ENCODE measurements around the gene NCOR1.
A peak's percentile ranks its signal among the peaks of the same experiment; 100 is the strongest.

The NCOR1 gene

DNA sequence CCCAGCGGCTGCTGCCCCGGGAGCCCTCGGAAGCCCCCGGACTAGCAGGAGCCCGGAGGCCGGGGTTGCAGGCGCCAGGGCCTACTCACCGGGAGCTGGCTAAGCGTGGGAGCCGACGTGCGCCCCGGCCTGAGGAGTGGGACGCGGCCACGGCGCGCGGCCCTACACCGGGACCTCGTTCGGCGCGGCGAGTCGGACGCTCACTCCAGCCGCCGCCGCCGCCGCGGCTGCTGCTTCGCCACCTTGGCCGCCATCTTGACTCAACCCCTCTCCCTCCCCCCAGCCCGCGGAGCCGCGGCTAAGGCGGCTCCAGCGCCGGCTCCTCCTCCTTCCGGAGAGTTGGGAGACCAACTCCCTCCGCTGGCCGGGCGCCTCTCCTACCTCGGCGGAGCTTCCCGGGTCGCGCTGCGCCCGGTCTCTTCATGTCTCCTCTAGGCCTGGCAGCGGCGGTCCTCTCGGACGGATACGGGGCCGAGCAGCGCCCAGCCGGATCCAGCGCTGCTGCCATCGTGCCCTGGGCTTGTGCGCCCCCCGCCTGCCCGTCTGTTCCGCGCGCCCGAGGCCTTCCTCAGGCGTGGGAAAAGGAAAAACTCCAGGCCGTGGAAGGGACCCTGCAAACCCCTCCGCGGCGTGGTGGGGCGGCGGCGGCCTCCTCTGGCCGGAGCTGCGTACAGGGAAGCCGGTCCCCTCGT lies at the start of gene NCOR1:
NCOR1 (minus strand) TSS at position 262 of the 692 bp plus-strand sequence. CDS start 20,965 bp downstream, outside the sequence.
- DNase-seq: peak; percentile 94

DNA sequence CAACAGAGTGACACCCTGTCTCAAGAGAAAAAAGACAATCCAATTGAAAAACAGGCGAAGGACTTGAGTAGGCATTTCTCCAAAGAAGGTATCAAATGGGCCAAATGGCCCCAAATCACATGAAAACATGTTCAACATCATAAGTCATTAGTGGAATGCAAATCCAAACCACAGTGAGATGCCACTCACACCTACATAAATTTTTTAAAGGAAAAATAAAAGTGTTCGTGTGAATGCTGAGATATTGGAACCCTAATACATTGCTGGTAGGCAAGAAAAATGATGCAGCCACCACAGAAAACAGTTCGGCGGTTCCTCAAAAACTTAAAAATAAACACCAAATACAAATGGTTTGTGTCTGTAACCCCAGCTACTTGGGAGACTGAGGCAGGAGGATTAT lies 46.9 kb upstream of the NCOR1 start:
- no peak for DNase-seq

DNA sequence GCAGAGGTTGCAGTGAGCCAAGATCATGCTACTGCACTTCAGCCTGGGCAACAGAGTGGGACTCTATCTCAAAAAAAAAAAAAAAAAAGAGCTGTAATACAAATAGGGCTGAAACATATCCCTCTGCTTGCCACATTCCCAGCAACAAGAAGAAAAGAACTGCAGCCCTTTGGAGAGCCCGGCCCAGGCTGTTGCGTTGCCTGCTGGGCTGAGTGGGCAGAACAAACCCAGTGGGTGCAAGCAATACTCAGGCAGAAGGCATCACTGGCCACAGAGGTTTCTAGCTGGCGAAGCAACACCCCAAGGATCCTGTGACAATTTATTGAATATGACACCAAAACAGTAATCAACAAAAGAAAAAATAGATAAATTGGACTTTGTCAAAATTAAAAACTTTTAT lies 45.7 kb upstream of the NCOR1 start:
- peak; percentile 4 for DNase-seq

DNA sequence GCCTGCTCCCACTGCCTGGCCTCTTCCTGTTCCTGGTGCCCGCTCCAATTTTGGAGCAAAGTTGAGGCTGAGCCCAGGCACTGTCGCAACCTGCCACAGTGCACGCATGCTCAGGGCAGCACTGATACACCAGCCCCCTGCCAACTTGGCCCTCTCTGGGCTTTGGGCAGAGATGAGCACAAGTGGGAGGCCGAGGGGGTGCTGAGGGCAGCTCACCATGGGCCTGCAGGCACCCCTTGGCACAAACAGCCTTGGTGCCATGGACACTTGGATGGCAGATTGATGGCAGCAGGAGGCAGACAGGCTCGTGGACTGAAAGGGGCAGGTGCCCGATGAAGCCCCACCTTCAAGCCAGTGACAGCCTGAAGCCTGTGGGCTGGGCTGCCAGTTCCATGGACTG lies 44.6 kb upstream of the NCOR1 start:
- DNase-seq: peak; percentile 32

DNA sequence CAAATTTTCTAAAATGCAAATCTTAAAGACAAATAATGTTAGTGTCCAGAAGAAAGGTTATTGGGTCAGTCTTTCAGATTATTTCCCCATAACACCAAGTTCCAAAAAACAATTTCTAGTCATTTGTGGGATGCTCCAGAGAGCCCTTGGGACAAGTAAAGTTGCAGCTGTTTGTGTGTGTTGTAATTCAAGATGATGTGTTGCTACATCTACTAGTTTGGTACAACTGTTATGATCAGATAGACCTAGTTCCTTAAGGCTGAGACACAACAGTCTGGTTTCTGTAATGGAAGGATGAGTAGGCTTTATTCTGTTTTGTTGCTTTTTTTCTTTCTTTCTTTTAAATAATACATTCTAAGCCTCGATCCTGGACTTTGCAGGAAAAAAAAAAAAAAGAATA lies 43.6 kb upstream of the NCOR1 start:
- no peak for DNase-seq

DNA sequence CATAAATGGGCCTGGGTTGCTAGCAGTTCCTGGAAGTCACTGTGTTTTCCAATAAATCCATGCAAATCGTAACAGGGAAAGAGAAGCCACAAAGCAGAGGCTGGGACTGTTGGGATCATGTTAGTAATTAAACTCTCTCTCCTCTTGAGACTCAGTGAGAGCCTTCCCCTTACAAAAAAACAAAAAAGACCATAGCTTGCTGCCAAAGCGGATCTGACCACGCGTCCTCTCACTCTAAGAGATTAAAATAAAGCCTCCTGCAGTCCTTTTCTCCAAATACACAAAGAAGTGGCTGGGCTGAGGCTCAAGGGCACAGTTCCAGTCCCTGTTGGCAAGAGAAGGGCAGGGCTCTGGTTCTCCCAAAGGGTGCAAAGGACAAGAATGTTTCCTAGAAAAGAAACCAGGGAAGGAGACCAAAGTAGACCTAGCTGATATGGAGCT lies 40.2 kb upstream of the NCOR1 start:
- peak; percentile 25 for DNase-seq

DNA sequence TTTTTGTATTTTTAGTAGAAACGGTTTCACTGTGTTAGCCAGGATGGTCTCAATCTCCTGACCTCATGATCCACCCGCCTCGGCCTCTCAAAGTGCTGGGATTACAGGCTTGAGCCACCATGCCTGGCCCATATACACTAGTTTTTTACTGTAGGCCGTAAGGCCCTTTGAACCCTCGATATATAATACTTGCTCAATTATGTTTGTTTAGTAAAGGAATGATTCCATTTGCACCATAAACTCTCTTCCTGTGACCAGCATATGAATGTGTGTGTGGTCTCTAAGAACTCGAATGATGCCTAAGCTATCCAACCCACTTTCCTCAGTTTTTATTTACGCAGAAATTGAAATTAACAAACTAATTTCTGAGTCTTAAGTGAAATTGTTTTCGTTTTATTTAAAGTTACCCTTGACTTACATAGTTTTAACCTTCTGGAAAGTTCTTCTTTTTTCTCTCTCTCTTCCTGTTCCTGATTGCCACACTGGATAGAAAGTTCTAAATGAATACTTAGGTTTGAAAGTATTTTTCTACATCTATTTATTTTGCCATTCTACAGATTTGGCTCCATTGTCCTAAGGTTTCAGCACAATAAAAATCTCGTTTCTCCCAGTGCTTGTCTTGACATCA lies 39.6 kb upstream of the NCOR1 start:
- no peak for DNase-seq

DNA sequence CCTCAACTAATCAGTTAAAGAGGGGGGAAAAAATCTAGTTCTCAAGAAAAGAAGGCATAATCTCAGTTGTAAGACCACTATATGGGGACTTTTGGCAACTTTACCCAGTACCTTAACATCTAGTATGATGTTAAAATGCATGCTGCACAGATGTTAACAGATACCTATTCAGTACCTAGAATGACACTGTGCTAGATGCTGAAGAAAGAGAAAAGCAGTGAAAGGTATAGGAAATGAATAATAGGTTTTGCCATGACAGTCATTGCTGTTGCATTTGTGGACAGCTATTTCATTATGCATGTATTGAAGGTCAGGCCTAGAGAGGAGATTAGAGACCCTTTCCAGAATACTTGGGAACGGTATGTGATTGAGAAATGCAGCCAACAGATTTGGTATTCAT lies 36.2 kb upstream of the NCOR1 start:
- DNase-seq: no peak

DNA sequence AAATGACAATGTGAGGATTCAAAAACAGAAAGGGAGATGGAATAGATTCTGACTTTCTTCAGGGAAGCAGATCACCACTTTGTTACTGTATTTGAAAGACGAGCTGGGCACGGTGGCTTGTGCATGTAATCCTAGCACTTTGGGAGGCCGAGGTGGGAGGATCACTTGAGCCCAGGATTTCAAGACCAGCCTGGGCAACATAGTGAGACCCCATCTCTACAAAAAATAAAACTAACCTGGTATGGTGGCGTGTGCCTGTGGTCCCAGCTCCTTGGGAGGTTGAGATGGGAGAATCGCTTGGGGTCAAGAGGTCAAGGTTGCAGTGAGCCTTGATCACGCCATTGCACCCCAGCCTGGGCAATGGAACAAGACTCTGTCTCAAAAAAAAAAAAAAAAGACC lies 35.7 kb upstream of the NCOR1 start:
- DNase-seq: peak; percentile 20

DNA sequence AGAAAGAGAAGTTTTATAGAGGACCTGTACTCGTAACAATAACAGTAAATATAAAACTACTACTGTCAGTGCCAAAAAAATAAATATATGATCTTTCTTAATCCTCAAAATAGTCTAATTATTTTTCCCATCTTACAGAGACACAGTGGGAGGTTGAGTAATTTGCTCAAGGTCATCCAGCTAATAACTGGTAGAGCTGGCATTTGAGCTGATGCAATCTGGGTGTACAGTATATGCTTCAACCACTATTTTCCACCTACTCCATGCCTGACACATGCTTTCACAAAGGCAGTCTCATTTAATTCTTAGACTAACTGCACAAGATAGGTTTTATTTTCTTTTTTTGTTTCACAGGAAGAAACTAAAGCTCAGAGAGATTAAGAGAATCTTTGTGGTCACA lies 35.3 kb upstream of the NCOR1 start:
- DNase-seq: peak; percentile 12

DNA sequence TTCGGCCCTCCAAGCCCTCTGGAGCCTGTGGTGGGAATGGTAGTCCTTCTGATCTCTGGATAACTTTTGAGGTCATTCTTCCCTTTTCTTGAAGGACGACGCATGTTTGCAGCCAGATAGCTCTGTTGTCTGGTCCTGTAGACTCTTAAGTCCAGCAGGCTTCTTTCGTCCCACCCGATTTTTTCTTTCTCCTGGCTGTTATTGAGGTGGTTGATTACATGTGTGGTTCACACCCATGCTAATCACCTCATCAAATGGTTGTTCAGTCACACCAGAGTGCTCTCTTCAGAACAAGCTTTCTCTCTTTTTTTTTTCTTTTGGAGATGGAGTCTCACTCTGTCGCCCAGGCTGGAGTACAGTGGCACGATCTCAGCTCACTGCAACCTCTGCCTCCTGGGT lies 32.3 kb upstream of the NCOR1 start:
- DNase-seq: peak; percentile 8

DNA sequence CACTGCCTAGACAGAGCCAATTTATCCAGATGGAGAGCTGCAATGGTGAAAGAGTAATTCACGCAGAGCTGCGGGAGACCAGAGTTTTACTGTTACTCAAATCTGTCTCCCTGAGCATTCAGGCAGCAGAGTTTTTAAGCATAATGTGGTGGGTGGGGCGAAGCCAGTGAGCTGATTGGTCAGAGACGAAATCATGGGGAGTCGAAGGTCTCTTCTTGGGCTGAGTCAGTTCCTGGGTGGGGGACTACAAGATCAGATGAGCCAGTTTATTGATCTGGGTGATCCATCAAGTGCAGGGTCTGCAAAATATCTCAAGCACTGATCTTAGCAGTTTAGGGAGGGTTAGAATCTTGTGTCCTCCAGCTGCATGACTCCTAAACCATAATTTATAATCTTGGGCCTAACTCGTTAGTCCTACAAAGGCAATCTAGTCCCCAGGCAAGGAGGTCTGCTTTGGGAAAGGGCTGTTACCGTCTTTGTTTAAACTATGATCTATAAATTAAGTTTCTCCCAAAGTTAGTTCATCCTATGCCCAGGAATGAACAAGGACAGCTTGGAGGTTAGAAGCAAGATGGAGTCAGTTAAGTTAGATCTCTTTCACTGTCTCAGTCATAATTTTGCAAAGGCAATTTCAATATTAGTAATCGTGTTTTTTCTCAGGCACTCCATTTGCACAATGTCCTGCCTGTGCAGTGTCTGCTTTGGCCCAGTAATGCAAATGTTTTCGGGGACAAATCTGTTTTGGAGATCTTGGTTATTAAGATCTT lies 28.6 kb upstream of the NCOR1 start:
- peak; percentile 56 for DNase-seq

DNA sequence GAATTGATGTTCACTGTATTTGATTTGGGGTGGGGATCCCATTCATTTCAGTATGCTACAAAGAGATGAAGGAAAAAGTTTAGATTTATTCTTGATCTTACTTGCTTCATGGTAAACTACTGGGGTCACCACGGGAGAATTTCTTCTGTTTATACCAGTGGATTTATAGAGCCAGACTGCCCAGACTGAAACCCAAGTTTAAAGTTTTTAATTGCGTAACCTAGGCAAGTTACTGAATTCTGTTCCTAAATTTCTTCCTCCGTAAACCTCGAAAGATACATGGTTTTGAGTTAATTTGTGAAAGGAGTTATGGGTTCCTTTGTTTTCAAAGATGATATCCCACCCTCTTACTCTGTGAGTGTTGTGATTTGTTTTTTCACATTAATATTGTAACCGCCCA lies 28.1 kb upstream of the NCOR1 start:
- no peak for DNase-seq

DNA sequence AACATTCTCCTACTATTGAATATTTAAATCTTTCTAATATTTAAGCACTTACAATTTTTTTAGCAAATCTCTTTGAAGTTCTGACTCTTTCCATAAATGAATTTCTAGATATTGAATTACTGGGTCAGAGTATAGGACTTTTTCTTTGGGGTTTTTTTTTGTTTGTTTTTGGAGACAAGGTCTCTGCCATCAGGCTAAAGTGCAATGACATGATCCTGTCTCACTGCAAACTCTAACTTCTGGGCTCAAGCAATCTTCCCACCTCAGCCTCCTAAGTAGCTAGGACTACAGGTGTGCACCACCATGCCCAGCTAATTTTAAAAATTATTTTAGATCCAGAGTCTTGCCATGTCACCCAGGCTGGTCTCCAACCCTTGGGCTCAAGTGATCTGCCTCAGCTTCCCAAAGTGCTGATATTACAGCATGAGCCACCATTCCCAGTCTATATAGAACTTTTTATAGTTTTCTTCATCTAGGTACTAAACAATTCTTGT lies 26.6 kb upstream of the NCOR1 start:
- no peak for DNase-seq

DNA sequence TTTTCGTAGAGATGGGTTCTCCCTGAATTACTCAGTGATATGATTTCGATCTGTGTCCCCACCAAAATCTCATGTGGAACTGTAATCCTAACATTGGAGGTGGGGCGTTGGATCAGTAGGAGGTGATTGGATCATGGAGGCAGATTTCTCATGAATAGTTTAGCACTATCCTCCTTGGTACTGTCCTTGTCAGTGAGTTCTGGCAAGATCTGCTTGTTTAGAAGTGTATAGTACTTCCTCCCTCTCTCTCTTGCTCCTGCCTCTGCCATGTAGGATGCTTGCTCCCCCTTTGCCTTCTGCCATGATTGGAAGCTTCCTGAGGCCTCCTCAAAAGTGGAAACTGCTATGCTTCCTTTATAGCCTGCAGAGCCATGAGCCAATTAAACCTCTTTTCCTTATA lies 24.6 kb upstream of the NCOR1 start:
- no peak for DNase-seq

DNA sequence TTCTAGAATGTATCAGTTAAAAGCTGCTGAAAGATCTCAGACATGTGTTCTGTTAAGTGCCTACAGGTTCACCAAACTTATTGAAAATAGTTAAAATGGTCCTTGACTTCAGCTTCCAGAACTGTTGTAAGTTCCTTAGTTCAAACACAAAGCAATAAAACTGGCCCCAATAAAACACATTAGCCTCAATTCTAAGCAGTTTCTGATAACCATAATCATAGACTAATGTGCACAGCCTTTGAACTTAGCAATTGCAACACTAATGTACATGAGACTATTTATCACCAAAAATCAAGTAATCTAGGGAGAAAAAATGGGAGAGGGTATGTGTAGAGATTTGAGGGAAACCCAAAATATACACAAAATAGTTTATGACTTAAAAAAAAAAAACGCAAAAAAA lies 17.1 kb upstream of the NCOR1 start:
- DNase-seq: no peak

DNA sequence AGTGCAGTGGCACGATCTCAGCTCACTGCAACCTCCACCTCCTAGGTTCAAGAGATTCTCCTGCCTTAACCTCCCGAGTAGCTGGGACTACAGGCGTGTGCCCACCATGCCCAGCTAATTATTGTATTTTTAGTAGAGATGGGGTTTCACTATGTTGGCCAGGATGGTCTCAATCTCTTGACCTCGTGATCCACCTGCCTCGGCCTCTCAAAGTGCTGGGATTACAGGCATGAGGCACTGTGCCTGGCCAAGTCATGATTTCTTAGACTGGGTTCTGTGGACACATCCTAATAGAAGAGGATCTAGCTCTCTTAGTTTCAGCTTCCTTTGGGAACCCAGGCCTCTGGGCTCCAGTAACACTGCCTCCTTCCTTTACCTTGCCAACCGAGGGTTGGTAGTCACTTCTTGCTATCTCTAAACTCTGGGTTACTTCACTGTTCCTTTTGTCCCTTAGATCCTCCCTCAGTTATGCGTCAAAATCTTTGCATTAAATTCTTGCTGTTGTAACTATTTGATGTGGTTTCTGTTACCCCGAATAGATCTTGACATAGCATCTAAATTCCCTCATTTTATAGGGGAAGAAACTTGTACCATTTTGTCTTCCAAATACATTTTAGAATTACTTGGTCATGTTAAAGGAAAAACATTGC lies 14.7 kb upstream of the NCOR1 start:
- DNase-seq: peak; percentile 51

DNA sequence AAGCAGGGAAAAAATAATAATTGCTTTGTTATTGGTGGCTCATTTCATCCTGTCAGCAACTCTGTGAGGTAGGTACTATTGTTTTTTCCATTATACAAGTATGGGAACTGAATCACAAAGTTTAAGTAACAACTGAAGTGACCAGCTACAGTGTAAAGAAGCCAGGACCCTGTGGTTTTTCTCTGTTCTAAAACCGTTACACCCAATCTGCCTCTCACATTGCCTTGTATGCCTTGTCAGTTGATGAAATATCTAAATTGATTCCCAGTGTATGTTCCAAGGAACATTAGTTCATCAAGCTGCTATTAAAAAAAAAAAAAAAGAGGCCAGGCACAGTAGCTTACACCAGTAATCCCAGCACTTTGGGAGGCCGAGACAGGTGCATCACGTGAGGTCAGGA lies 7.1 kb upstream of the NCOR1 start:
- no peak for DNase-seq

DNA sequence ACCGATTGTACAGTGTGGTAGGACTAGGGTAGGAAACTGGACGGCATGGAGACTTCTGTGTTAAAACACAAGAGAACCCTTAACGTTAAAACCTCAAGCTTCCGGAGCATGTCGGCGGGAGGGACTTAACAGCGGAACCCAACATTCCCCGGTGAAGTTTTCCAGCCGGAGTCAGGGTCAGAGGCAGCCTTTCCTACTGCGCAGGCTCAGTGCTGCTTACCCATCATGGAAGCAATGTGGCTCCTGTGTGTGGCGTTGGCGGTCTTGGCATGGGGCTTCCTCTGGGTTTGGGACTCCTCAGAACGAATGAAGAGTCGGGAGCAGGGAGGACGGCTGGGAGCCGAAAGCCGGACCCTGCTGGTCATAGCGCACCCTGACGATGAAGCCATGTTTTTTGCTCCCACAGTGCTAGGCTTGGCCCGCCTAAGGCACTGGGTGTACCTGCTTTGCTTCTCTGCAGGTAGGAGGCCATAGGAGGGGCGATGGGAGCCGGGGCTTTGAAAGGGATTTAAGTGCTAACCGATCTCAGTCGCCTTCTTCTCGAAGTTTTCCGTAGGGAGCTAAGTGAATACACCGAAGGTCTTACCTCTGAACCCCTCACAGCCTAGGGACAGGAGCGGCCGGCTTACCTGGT lies 1.8 kb upstream of the NCOR1 start, which contains the start of gene PIGL:
PIGL (plus strand) TSS at position 209 of the 634 bp plus-strand sequence; CDS start at position 226, 17 bp downstream.
- peak; percentile 91 for DNase-seq

DNA sequence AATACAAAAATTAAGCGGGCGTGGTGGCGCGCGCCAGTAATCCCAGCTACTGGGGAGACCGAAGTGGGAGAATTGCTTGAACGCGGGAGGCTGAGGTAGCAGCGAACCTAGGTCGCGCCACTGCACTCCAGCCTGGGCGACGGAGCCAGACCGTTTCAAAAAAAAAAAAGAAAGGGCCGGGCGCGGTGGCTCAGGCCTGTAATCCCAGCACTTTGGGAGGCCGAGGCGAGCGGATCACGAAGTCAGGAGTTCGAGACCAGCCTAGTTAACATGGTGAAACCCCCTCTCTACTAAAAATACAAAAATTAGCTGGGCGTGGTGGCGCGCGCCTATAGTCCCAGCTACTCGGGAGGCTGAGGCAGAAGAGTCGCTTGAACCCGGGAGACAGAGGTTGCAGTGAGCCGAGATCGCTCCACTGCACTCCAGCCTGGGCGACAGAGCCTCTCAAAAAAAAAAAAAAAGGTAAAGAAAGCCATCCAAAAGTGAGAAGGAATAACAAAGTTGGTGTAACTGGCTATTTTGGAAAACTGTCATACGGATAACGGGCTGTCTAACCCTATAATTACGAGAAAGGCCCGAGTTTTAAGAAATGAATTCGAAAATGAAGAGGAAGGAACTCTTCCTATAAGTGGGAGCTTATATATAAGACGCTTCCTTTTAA lies 1.1 kb upstream of the NCOR1 start:
- peak; percentile 52 for DNase-seq

DNA sequence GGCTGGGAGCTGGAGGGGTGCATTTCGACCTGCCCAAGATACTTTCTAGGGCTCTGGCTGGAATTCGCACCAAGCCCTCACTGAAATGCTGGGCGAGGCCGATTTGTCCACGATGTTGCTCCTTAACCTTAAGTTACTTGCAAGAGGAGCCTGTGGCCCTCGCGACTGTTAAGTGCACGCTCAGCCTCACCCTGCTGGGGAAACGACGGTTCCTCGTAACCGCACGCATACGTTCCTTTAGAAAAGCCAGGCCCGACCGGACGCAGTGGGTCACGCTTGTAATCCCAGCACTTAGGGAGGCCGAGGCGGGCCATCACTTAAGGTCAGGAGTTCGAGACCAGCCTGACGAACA lies 607 bp upstream of the NCOR1 start:
- no peak for DNase-seq

DNA sequence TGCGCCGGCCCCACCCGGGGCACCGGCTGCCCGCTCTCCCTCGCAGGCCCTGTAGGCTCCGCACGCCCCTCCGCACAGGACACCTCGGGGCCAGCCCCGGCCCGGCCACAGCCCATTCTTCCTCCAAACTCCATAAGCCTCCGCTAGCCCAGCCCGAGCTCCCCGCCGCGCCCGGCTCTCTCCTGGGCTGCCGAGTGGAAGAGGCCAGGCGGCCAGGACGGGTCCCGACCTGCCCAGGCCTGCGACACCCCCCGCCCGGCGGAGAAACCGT lies 397 bp downstream of the NCOR1 start:
- no peak for DNase-seq
